Measurements from ENCODE around the gene CDKN2B. TPM values are rescaled to one million over a fixed set of nuclear protein-coding genes. Genes with fewer than 3 reads are reported as not detected.
"Not testable (repeated sequence)": the region's sequence is repeated elsewhere in the genome, so short reads cannot be mapped to it uniquely, and the experiment has no call there.

The CDKN2B gene
- 1 to 10 TPM; 1.3 to 5.2 (median 2.2) TPM for total RNA-seq
- 1 to 10 TPM; 1.1 to 1.4 TPM for polyA plus RNA-seq
- long read RNA-seq, donor 1, partial matches to known transcripts = 0 of 2 reads
- long read RNA-seq, donor 1, other reads (novel, unspliced or antisense) = 0 of 2 reads
- long read RNA-seq, donor 2, partial matches to known transcripts = 0 of 3 reads
- long read RNA-seq, donor 2, other reads (novel, unspliced or antisense) = 1 of 3 reads
- long read RNA-seq, donor 3, partial matches to known transcripts = 0 of 5 reads
- long read RNA-seq, donor 3, other reads (novel, unspliced or antisense) = 0 of 5 reads

GRCh38 chr9:22008717-22009505 is at the start of gene CDKN2B:
CDKN2B (minus strand) TSS chr9:22009305; CDS start chr9:22008953, 352 bp downstream.
- DNase-seq (peak; percentile 95 to 97), ATAC-seq (peak; percentile 98 to 100 (median 99))
- TF ChIP-seq CTCF (IDR thresholded peaks at IDR 0.05) = peak; percentile 80 to 98 (median 91)
- Histone ChIP-seq H3K9me3 (no peaks in the 10 kb centered on the region), H3K36me3 (no peaks in the 10 kb centered on the region), H3K4me1 (peaks cover 0 to 22% (median 9%) of the 10 kb centered on the region in 9 donors), H3K27ac (peak within 1 kb of the TSS in 9 of 10 donors; percentile 69 to 90 (median 82)), H3K27me3 (peaks cover 0 to 70% (median 34%) of the 10 kb centered on the region in 7 donors), H3K4me3 (peak within 1 kb of the TSS; percentile 45 to 81 (median 72))
- WGBS, 2 donors = 0 to 1% methylated on average over 86 of the region's 86 CpGs
- intact Hi-C loops (cut with DNase I) = loop anchor here in 5 of 10 donors (2.0 to 10.0 kb wide), 3 partner anchors 194 to 197 kb away; no protein-coding TSS in a partner anchor

GRCh38 chr9:22057972-22058371 is 48.9 kb upstream of the CDKN2B start:
- not testable (repeated sequence) for H3K4me3 ChIP-seq
- 94 to 99% methylated on average over 6 of the region's 6 CpGs for WGBS, 2 donors
- intact Hi-C loops (cut with DNase I) = loop anchor here in 2 of 10 donors (10.0 kb wide), 2 partner anchors 57 to 177 kb away; no protein-coding TSS in a partner anchor

GRCh38 chr9:22056402-22056801 is 47.3 kb upstream of the CDKN2B start:
- no peak for DNase-seq
- intact Hi-C loops (cut with DNase I) = loop anchor here in 2 of 10 donors (10.0 kb wide), 2 partner anchors 58 to 178 kb away; no protein-coding TSS in a partner anchor
- H3K36me3 ChIP-seq = no peaks in the 10 kb centered on the region
- H3K27ac ChIP-seq = no peak overlapping the region
- peaks cover 0 to 18% (median 0%) of the 10 kb centered on the region in 9 donors for H3K4me1 ChIP-seq
- 56 to 73% methylated on average over 3 of the region's 3 CpGs for WGBS, 2 donors
- TF ChIP-seq CTCF (IDR thresholded peaks at IDR 0.05) = no peak
- no peak overlapping the region for H3K4me3 ChIP-seq
- no peak for ATAC-seq
- no peaks in the 10 kb centered on the region for H3K9me3 ChIP-seq
- no peaks in the 10 kb centered on the region for H3K27me3 ChIP-seq

More at GRCh38 chr9:22057972-22058371, 48.9 kb upstream of the CDKN2B start:
- H3K9me3 ChIP-seq, H3K27me3 ChIP-seq, H3K27ac ChIP-seq, H3K36me3 ChIP-seq, ATAC-seq, DNase-seq, H3K4me1 ChIP-seq: not testable (repeated sequence)

- intact Hi-C loops (cut with DNase I) = loop anchor here in 2 of 10 donors (2.0 to 10.0 kb wide), 3 partner anchors 20 to 180 kb away; no protein-coding TSS in a partner anchor
- no peak for TF ChIP-seq CTCF (IDR thresholded peaks at IDR 0.05)
- H3K27me3 ChIP-seq = no peaks in the 10 kb centered on the region
- DNase-seq (no peak), ATAC-seq (no peak)
- H3K4me1 ChIP-seq = peaks cover 0 to 29% (median 0%) of the 10 kb centered on the region in 9 donors
- H3K36me3 ChIP-seq = no peaks in the 10 kb centered on the region
- no peak overlapping the region for H3K4me3 ChIP-seq
- no peak overlapping the region for H3K27ac ChIP-seq
- H3K9me3 ChIP-seq = no peaks in the 10 kb centered on the region
Measured at GRCh38 chr9:22055090-22055489, 46.0 kb upstream of the CDKN2B start.
